NCI-H2227 treated with DMSO at 0.1 percent for 48 hours (cell line): Measurements from ENCODE around the gene LSM7.

ENCODE experiments used
- DNase-seq: peaks from one replicate; lab custom pipeline; 2025; lab: John Stamatoyannopoulos, UW

Gene LSM7

GRCh38 chr19:2323707-2324106 lies 4.7 kb downstream of the LSM7 start:
- no peak for DNase-seq

- no peak for DNase-seq
Observed at GRCh38 chr19:2321565-2322283, 6.7 kb downstream of the LSM7 start.

GRCh38 chr19:2320939-2321338 lies 7.4 kb downstream of the LSM7 start:
- DNase-seq, result no peak

- no peak for DNase-seq
Observed at GRCh38 chr19:2320049-2320448, 8.3 kb downstream of the LSM7 start.

GRCh38 chr19:2319551-2319950 lies 8.8 kb downstream of the LSM7 start:
- no peak for DNase-seq

GRCh38 chr19:2318923-2319322 lies 9.5 kb downstream of the LSM7 start:
- DNase-seq, result no peak

GRCh38 chr19:2317756-2318155 lies 10.6 kb downstream of the LSM7 start:
- no peak for DNase-seq

GRCh38 chr19:2317300-2317699 lies 11.1 kb downstream of the LSM7 start:
- no peak for DNase-seq

- no peak for DNase-seq
Observed at GRCh38 chr19:2315818-2316353, 12.5 kb downstream of the LSM7 start.

GRCh38 chr19:2315121-2315817 lies 13.1 kb downstream of the LSM7 start:
- DNase-seq, result no peak

GRCh38 chr19:2312820-2313501 lies 15.4 kb downstream of the LSM7 start:
- DNase-seq, result no peak

- DNase-seq, result no peak
Observed at GRCh38 chr19:2311093-2311492, 17.3 kb downstream of the LSM7 start.

- no peak for DNase-seq
Observed at GRCh38 chr19:2309734-2310362, 18.5 kb downstream of the LSM7 start.

GRCh38 chr19:2308114-2308556 lies 20.3 kb downstream of the LSM7 start, which contains the start of gene LINGO3:
Gene LINGO3, minus strand, starts transcription at chr19:2308154. Its CDS starts 16,378 bp downstream, at chr19:2291776.
- DNase-seq, result no peak

GRCh38 chr19:2307518-2308012 lies 20.8 kb downstream of the LSM7 start:
- no peak for DNase-seq

GRCh38 chr19:2306971-2307370 lies 21.4 kb downstream of the LSM7 start:
- DNase-seq, result no peak

GRCh38 chr19:2306281-2306806 lies 22.0 kb downstream of the LSM7 start:
- DNase-seq, result no peak

GRCh38 chr19:2305452-2306280 lies 22.7 kb downstream of the LSM7 start:
- DNase-seq, result no peak

GRCh38 chr19:2303211-2303798 lies 25.1 kb downstream of the LSM7 start:
- no peak for DNase-seq
